ENCODE data around the gene ARHGAP15.

ARHGAP15 gene

DNA sequence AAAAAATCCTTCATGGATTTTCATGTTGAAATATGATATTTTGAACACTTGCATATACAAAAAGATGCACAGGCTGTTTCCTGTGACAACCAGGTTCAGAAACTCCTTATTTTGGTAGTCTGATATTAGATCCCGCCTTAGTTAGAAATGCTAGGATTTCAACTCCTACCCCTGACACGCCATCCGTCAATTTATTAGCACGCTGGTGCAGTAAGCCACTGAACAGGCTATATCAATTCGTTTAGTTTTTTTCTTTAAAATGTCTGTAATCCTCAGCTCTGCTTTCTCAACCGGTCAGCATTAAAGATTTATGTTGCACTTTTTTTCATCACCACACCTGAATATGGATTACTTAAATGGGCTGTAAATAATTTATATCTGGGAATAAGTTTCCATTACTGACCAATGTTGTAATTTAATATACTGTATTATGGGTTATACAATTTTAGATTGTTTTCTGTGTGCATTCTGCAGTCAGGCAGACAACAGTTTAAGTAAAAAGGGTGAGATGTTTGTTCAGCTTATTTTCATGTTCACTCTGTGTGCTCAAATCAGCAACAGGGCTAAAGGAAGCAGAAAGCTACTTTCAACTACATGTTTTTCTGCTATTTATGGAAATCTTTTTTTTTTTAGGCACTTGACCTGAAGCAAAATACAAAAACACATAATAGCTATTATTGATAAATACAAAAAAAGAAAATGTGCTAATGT lies 227.7 kb downstream of the ARHGAP15 start:
- Histone ChIP-seq H3K4me2 (ENCODE audit: low read depth, low read length, poor library complexity, severe bottlenecking) (no peak overlapping the region), H4K20me1 (ENCODE audit: low read depth, low read length) (no peaks in the 10 kb centered on the region)

DNA sequence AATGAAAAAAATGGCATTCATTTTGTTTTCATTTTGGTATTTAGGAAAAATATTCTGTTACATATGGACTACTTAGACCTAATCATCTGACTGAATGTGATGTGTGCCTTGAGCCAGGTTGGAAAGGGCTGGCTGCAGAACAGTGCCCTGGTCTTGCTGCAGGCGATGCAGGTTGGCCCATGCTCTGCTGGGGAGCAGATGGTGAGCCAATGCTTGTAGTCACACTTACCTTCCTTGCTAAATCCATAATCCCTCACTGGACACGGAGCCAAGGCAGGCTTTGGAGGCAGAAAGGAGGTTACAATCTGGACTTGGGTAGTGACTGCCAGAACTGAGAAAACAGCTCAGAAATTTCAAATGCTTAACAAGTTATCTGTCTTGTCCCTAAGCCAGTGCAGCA lies 228.7 kb downstream of the ARHGAP15 start:
- H3K9me3 ChIP-seq (ENCODE audit: insufficient read depth, low read length), result no peaks in the 10 kb centered on the region
- no peaks in the 10 kb centered on the region for H3F3A ChIP-seq (ENCODE audit: insufficient read depth)
- no peak overlapping the region for H3K27ac ChIP-seq (ENCODE audit: low read depth, low read length)
- H3K9me2 ChIP-seq (replicated peaks; ENCODE audit: insufficient read depth, low read length), result no peaks in the 10 kb centered on the region
- TF ChIP-seq, protein P1, sequence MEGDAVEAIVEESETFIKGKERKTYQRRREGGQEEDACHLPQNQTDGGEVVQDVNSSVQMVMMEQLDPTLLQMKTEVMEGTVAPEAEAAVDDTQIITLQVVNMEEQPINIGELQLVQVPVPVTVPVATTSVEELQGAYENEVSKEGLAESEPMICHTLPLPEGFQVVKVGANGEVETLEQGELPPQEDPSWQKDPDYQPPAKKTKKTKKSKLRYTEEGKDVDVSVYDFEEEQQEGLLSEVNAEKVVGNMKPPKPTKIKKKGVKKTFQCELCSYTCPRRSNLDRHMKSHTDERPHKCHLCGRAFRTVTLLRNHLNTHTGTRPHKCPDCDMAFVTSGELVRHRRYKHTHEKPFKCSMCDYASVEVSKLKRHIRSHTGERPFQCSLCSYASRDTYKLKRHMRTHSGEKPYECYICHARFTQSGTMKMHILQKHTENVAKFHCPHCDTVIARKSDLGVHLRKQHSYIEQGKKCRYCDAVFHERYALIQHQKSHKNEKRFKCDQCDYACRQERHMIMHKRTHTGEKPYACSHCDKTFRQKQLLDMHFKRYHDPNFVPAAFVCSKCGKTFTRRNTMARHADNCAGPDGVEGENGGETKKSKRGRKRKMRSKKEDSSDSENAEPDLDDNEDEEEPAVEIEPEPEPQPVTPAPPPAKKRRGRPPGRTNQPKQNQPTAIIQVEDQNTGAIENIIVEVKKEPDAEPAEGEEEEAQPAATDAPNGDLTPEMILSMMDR (IDR thresholded peaks at IDR 0.05; ENCODE audit: insufficient read depth, low read length, poor library complexity, severe bottlenecking), result no peak
- no peak for TF ChIP-seq EZH2phosphoT487 (conservative IDR thresholded peaks at IDR 0.05; ENCODE audit: low read length)
- no peak overlapping the region for H3K4me2 ChIP-seq (ENCODE audit: low read depth, low read length, poor library complexity, severe bottlenecking)
- no peaks in the 10 kb centered on the region for H3K27me3 ChIP-seq (ENCODE audit: low read length)
- no peaks in the 10 kb centered on the region for H3K36me3 ChIP-seq (ENCODE audit: low read length)
- no peak overlapping the region for H3K4me3 ChIP-seq (ENCODE audit: insufficient read depth, low read length, poor library complexity, severe bottlenecking)
- no peaks in the 10 kb centered on the region for H3K79me2 ChIP-seq (ENCODE audit: insufficient read depth, low read length)
- H4K20me1 ChIP-seq (ENCODE audit: low read depth, low read length), result no peaks in the 10 kb centered on the region
- no peak overlapping the region for H3K9ac ChIP-seq (ENCODE audit: low read length)
- no peak overlapping the region for H2AFZ ChIP-seq (ENCODE audit: low read depth, low read length, severe bottlenecking)

More for the DNA sequence above, 227.7 kb downstream of the ARHGAP15 start:
- H3K79me2 ChIP-seq (ENCODE audit: insufficient read depth, low read length), result no peaks in the 10 kb centered on the region
- H3K27ac ChIP-seq (ENCODE audit: low read depth, low read length), result no peak overlapping the region
- no peaks in the 10 kb centered on the region for H3F3A ChIP-seq (ENCODE audit: insufficient read depth)
- no peak for TF ChIP-seq EZH2phosphoT487 (conservative IDR thresholded peaks at IDR 0.05; ENCODE audit: low read length)
- TF ChIP-seq, protein P1 (IDR thresholded peaks at IDR 0.05; ENCODE audit: insufficient read depth, low read length, poor library complexity, severe bottlenecking), result no peak
- H3K9me2 ChIP-seq (replicated peaks; ENCODE audit: insufficient read depth, low read length), result no peaks in the 10 kb centered on the region
- no peaks in the 10 kb centered on the region for H3K9me3 ChIP-seq (ENCODE audit: insufficient read depth, low read length)
- H3K27me3 ChIP-seq (ENCODE audit: low read length), result no peaks in the 10 kb centered on the region
- H3K36me3 ChIP-seq (ENCODE audit: low read length), result no peaks in the 10 kb centered on the region
- no peak overlapping the region for H3K4me3 ChIP-seq (ENCODE audit: insufficient read depth, low read length, poor library complexity, severe bottlenecking)
- no peak overlapping the region for H2AFZ ChIP-seq (ENCODE audit: low read depth, low read length, severe bottlenecking)
- no peak overlapping the region for H3K9ac ChIP-seq (ENCODE audit: low read length)

GRCh38 chr2:143361346-143361745 lies 232.1 kb downstream of the ARHGAP15 start:
- Histone ChIP-seq H4K20me1 (ENCODE audit: low read depth, low read length) (no peaks in the 10 kb centered on the region), H3K27ac (ENCODE audit: low read depth, low read length) (no peak overlapping the region), H3F3A (ENCODE audit: insufficient read depth) (no peaks in the 10 kb centered on the region), H3K9me2 (replicated peaks; ENCODE audit: insufficient read depth, low read length) (no peaks in the 10 kb centered on the region), H3K9ac (ENCODE audit: low read length) (no peak overlapping the region), H3K4me3 (ENCODE audit: insufficient read depth, low read length, poor library complexity, severe bottlenecking) (no peak overlapping the region), H3K36me3 (ENCODE audit: low read length) (no peaks in the 10 kb centered on the region), H3K27me3 (ENCODE audit: low read length) (no peaks in the 10 kb centered on the region), H3K9me3 (ENCODE audit: insufficient read depth, low read length) (no peaks in the 10 kb centered on the region), H3K79me2 (ENCODE audit: insufficient read depth, low read length) (no peaks in the 10 kb centered on the region), H3K4me2 (ENCODE audit: low read depth, low read length, poor library complexity, severe bottlenecking) (no peak overlapping the region), H2AFZ (ENCODE audit: low read depth, low read length, severe bottlenecking) (no peak overlapping the region)
- TF ChIP-seq, protein P1 (IDR thresholded peaks at IDR 0.05; ENCODE audit: insufficient read depth, low read length, poor library complexity, severe bottlenecking), result no peak
- TF ChIP-seq EZH2phosphoT487 (conservative IDR thresholded peaks at IDR 0.05; ENCODE audit: low read length), result no peak

Data from SU-DHL-6 (cell line).